Activated CD4-positive, CD25-positive, alpha-beta regulatory T cell treated with anti-CD3 and anti-CD28 coated beads, Interleukin-2, amount 50 U/mL, for 16 hours (primary cell): ENCODE results near the gene CELF2.

Experiments
- DNase-seq: peaks from one replicate; pipeline ENCODE4 v3.0.0-alpha.2; 2020; ENCODE audit warnings: low read depth, low spot score

Gene CELF2

GRCh38 chr10:11023009-11023953, 5.6 kb downstream of the CELF2 start:
- DNase-seq, result no peak

- no peak for DNase-seq
Measured at GRCh38 chr10:11024596-11024995, 6.9 kb downstream of the CELF2 start.

- DNase-seq, result no peak
Measured at GRCh38 chr10:11025978-11026377, 8.3 kb downstream of the CELF2 start.

GRCh38 chr10:11026773-11027172, 9.1 kb downstream of the CELF2 start:
- no peak for DNase-seq

- DNase-seq, result no peak
Measured at GRCh38 chr10:11034762-11035161, 17.1 kb downstream of the CELF2 start.

GRCh38 chr10:11035301-11035991, 17.8 kb downstream of the CELF2 start:
- DNase-seq, result no peak

- no peak for DNase-seq
Measured at GRCh38 chr10:11036424-11037011, 18.8 kb downstream of the CELF2 start.

- no peak for DNase-seq
Measured at GRCh38 chr10:11037991-11038390, 20.3 kb downstream of the CELF2 start.

- DNase-seq, result no peak
Measured at GRCh38 chr10:11042357-11042756, 24.7 kb downstream of the CELF2 start.

GRCh38 chr10:11043039-11043438, 25.4 kb downstream of the CELF2 start:
- DNase-seq, result no peak

GRCh38 chr10:11043446-11044127, 25.9 kb downstream of the CELF2 start:
- no peak for DNase-seq

- no peak for DNase-seq
Measured at GRCh38 chr10:11045487-11045886, 27.8 kb downstream of the CELF2 start.

- no peak for DNase-seq
Measured at GRCh38 chr10:11045995-11046775, 28.5 kb downstream of the CELF2 start.

GRCh38 chr10:11046776-11047160, 29.1 kb downstream of the CELF2 start:
- no peak for DNase-seq

- DNase-seq, result no peak
Measured at GRCh38 chr10:11048707-11049278, 31.1 kb downstream of the CELF2 start.

GRCh38 chr10:11049806-11050205, 32.1 kb downstream of the CELF2 start:
- no peak for DNase-seq

GRCh38 chr10:11050301-11051287, 32.9 kb downstream of the CELF2 start:
- no peak for DNase-seq

GRCh38 chr10:11057018-11057417, 39.3 kb downstream of the CELF2 start:
- no peak for DNase-seq

- DNase-seq, result no peak
Measured at GRCh38 chr10:11057448-11057847, 39.8 kb downstream of the CELF2 start.

- no peak for DNase-seq
Measured at GRCh38 chr10:11057994-11058393, 40.3 kb downstream of the CELF2 start.
